Putamen (tissue), 1 donor: ENCODE measurements around the gene KCNAB1.
"Not testable (repeated sequence)": the region's sequence is repeated elsewhere in the genome, so short reads cannot be mapped to it uniquely, and the experiment has no call there.

Experiments used
- DNase-seq: peaks from one replicate; pipeline ENCODE4 v3.0.0-alpha.2; 2016; ENCODE audit warnings: low spot score

Gene KCNAB1

DNA sequence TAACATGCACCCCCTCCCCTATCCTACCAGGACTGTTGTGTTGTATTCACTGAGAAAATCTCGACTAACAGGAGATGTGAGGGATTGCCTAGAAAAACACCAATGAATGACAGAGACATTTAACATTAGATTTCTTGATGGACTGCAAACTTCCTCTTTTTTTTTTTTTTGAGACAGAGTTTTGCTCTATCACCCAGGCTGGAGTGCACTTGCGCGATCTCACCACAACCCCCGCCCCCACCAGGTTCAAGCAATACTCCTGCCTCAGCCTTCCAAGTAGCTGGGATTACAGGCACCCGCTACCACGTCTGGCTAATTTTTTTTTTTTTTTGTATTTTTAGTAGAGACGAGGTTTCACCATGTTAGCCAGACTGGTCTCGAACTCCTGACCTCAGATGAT lies 17.0 kb downstream of the KCNAB1 start:
- not testable (repeated sequence) for DNase-seq

GRCh38 chr3:156140001-156140595 lies 19.7 kb downstream of the KCNAB1 start:
- DNase-seq: no peak

- DNase-seq: no peak
These were observed 22.3 kb downstream of the KCNAB1 start for GRCh38 chr3:156142702-156143101.

DNA sequence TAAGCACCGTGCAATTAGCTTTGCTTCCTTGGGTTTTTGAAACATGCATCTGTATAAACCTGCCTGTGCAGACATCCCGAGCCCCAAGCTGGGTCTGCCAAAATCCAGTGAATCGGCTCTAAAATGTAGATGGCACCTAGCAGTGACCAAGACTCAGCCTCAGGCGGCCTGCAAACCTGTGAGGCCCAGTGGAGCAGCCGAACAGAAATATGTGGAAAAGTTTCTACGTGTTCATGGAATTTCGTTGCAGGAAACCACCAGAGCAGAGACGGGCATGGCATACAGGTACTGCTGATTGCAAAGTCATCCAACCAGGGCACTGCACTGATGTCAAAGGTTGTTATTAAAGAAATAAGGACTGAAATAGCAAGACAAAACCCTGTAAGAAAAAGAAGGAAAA lies 22.8 kb downstream of the KCNAB1 start:
- DNase-seq: no peak

DNA sequence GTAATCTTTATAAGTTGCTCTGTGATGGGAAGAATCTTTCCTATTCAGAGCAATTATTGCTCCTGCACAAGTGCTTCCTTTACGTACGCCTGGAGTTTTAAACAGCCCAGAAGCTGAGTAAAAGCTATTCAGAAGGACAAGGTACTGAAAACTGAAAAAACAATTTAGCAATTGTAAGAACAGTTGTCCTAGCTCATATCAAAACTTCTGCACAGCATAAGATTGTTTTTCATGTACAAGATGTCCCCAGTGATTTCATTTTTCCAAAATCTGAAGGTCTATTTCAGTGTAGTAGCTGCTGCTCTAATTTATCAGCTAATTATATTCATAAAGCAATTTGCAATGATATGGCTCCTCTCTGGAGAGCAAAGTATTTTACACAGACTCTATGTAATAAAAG lies 23.7 kb downstream of the KCNAB1 start:
- no peak for DNase-seq

GRCh38 chr3:156145866-156146265 lies 25.5 kb downstream of the KCNAB1 start:
- no peak for DNase-seq

- no peak for DNase-seq
These were observed 28.1 kb downstream of the KCNAB1 start for GRCh38 chr3:156148345-156148945.

- no peak for DNase-seq
These were observed 28.6 kb downstream of the KCNAB1 start for GRCh38 chr3:156148946-156149381.

DNA sequence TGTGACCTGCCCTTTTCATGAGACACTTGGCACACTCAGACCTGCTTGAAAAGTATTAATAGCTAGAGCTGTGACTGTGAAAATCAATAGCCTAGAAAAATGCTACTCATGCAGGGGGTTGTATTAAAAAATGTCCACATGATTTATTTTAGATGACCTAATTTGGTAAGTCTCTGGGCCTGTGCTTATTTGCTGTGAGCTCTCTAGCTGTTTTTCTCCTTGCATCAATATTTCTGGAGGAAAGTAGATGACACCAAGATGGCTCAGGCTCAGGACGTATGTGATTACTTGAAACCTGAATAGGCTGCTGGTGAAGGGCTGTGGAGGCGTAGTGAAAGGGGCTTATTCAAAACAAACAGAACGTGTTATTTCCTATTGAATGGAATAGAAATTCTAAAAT lies 29.5 kb downstream of the KCNAB1 start:
- DNase-seq: no peak

- DNase-seq: peak; percentile 81
These were observed 30.2 kb downstream of the KCNAB1 start for GRCh38 chr3:156150434-156151066.

GRCh38 chr3:156151824-156152428 lies 31.5 kb downstream of the KCNAB1 start:
- DNase-seq: peak; percentile 58

DNA sequence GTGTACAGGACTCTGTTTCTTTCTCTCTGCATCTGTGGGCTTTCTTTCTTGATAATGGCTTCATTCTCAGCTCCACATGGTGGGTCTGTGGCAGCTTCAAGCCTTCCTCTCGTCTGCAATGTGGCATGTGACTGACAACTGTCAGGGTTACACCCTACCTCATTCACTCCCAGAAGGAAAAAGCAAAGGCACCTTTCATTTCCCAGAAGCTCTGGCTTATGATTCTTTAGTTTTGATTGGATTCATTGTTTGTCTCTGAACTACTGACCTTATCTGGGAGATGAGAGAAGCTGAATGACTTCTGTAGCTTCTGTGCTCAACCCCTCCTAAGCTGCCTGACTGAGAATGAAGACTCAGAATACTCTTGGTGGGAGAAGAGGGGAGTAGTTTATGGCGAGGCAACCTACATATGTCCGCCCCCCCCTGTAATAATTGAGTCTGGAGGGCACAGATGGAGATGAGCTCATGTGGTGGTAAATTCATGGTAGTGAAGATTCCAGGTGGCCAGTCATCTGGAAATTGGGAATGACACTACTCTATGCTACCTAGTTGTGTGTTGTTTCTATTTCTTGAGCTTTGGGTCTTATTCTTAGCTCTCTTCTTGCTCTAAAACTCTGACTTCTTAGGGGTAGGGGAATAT lies 38.4 kb downstream of the KCNAB1 start:
- DNase-seq: no peak

DNA sequence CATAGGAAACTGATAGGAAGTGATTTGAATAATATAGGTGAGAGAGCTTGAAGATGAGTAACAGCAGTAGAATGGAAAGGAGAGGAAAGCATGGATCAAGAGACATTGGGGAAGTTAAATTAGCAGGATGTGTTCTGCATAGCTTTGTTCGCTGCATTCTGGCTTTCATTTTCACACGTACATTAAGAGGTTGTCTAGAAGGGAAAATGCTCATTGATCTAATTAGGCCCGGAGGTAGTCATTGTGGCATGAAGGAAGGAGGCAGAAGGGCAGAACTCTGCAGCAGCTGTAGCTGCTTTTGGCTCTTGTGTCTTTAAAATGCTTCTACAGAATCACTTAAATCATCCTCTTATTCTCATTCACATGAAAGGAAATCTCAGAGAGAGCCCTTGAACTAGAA lies 40.3 kb downstream of the KCNAB1 start:
- DNase-seq: no peak

- DNase-seq: no peak
These were observed 40.8 kb downstream of the KCNAB1 start for GRCh38 chr3:156161172-156161571.

- no peak for DNase-seq
These were observed 43.5 kb downstream of the KCNAB1 start for GRCh38 chr3:156163848-156164247.

GRCh38 chr3:156166808-156167207 lies 46.4 kb downstream of the KCNAB1 start:
- DNase-seq: no peak

DNA sequence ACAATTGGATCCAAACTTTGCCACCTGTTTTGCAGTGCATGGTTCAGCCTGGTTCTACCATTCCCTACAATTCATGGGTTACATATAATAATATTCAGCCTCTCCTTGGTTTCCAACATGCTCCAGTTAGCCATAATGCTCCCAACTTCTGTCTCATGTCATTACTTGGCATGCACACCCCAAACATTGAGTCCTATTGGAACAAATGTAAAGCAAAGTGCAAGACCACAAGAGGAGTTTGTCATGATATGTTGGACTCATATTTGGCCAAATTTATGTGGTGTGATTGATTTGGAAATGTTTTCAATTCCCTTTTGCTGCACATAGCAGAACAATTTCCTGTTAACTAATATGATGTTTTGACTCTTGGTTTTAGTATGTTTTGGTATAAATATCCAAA lies 50.2 kb downstream of the KCNAB1 start:
- no peak for DNase-seq

- no peak for DNase-seq
These were observed 51.2 kb downstream of the KCNAB1 start for GRCh38 chr3:156171281-156172267.

GRCh38 chr3:156172536-156172935 lies 52.2 kb downstream of the KCNAB1 start:
- no peak for DNase-seq

- peak; percentile 66 for DNase-seq
These were observed 54.0 kb downstream of the KCNAB1 start for GRCh38 chr3:156174229-156174847.

DNA sequence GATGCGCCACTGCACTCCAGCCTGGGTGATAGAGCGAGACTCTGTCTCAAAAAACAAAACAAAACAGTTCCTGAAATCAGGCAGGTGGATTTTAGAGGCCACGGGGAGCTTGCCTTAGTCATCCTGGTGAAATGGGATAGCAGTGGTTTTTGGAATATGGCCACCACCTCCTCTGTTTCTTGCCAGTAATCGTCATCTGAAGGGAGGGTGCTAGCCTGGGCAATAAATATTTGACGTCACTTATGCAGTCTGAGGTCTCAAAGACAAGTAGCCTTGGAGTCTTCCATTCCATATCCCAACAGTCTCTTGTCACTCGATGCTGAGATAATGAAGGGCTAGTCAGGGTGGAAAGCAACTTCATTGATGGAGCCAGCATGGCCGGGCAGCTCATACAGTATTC lies 55.2 kb downstream of the KCNAB1 start:
- DNase-seq: no peak
